Mesendoderm (in vitro differentiated cells): ENCODE measurements around the gene POLR3H.

Source experiments
- DNase-seq: peaks from one replicate; pipeline ENCODE4 v3.0.0; 2013
- H2AK5ac ChIP-seq: 2 replicates; pipeline ENCODE4 v1.6.1; 2013; ENCODE audit warnings: low read length, inconsistent platforms
- H2BK120ac ChIP-seq: 2 replicates; pipeline ENCODE4 v1.6.1; 2013; ENCODE audit warnings: low read depth, mild to moderate bottlenecking, low read length, moderate library complexity, mixed read lengths
- H2BK15ac ChIP-seq: replicated peaks from 2 replicates; pipeline ENCODE4 v1.6.1; 2013; ENCODE audit warnings: low read depth, mild to moderate bottlenecking, moderate library complexity
- H2BK5ac ChIP-seq: 2 replicates; pipeline ENCODE4 v1.6.1; 2013; ENCODE audit warnings: low read length, inconsistent platforms
- H3K18ac ChIP-seq: 2 replicates; pipeline ENCODE4 v1.6.1; 2013; ENCODE audit warnings: mild to moderate bottlenecking, low read length, mixed read lengths
- H3K23ac ChIP-seq: one replicate; pipeline ENCODE4 v1.6.1; 2013; ENCODE audit warnings: low read length
- H3K27ac ChIP-seq: 2 replicates; pipeline ENCODE4 v1.5.1; 2013; ENCODE audit warnings: low read depth, mild to moderate bottlenecking, inconsistent platforms, low read length, moderate library complexity
- H3K27me3 ChIP-seq: 2 replicates; pipeline ENCODE4 v1.6.1; 2013; ENCODE audit warnings: low read length, control low read depth, mild to moderate bottlenecking, inconsistent platforms; ENCODE audit not compliant: insufficient read depth, poor library complexity
- H3K36me3 ChIP-seq: 2 replicates; pipeline ENCODE4 v1.6.1; 2013; ENCODE audit warnings: low read length, inconsistent platforms; ENCODE audit not compliant: control insufficient read depth, insufficient read depth
- H3K4ac ChIP-seq: one replicate; pipeline ENCODE4 v1.6.1; 2013; ENCODE audit warnings: low read depth, mild to moderate bottlenecking, low read length, moderate library complexity
- H3K4me1 ChIP-seq: 2 replicates; pipeline ENCODE4 v1.6.1; 2013; ENCODE audit warnings: low read depth, low read length, inconsistent platforms; ENCODE audit not compliant: control insufficient read depth
- H3K4me2 ChIP-seq: 2 replicates; pipeline ENCODE4 v1.6.1; 2013; ENCODE audit warnings: low read length
- H3K4me3 ChIP-seq: 2 replicates; pipeline ENCODE4 v1.5.1; 2013; ENCODE audit warnings: mild to moderate bottlenecking, low read length
- H3K56ac ChIP-seq: one replicate; pipeline ENCODE4 v1.6.1; 2013; ENCODE audit warnings: low read length
- H3K79me1 ChIP-seq: 2 replicates; pipeline ENCODE4 v1.6.1; 2013; ENCODE audit warnings: low read length, inconsistent platforms
- H3K79me2 ChIP-seq: 2 replicates; pipeline ENCODE4 v1.6.1; 2013; ENCODE audit warnings: mild to moderate bottlenecking, low read length; ENCODE audit not compliant: control insufficient read depth, insufficient read depth
- H3K9ac ChIP-seq: 2 replicates; pipeline ENCODE4 v1.6.1; 2013; ENCODE audit warnings: low read length, inconsistent platforms
- H4K5ac ChIP-seq: one replicate; pipeline ENCODE4 v1.6.1; 2013; ENCODE audit warnings: low read length
- H4K8ac ChIP-seq: one replicate; pipeline ENCODE4 v1.6.1; 2013; ENCODE audit warnings: low read depth, mild to moderate bottlenecking, control low read depth, low read length, moderate library complexity
- WGBS: extraction: QIAGEN DNeasy Blood & Tissue Kit; methylation state at CpG from one replicate; pipeline ENCODE4 v1.1.7; 2013; ENCODE audit warnings: low lambda C conversion rate, missing lambda C conversion rate; ENCODE audit not compliant: insufficient coverage; ENCODE audit errors: extremely low coverage; 5-methylcytosine and 5-hydroxymethylcytosine counted together

Gene POLR3H

GRCh38 chr22:41556561-41556960 is 12.3 kb upstream of the POLR3H start:
- Histone ChIP-seq H2AK5ac (no peak overlapping the region), H3K27ac (no peak overlapping the region), H2BK5ac (no peak overlapping the region), H3K4me2 (no peak overlapping the region), H3K27me3 (no peaks in the 10 kb centered on the region), H3K79me1 (no peaks in the 10 kb centered on the region), H3K23ac (no peak overlapping the region), H3K56ac (no peak overlapping the region), H3K4ac (no peak overlapping the region), H3K36me3 (no peaks in the 10 kb centered on the region), H3K4me1 (no peaks in the 10 kb centered on the region), H3K4me3 (no peak overlapping the region), H3K79me2 (no peaks in the 10 kb centered on the region), H3K18ac (no peak overlapping the region), H2BK120ac (no peak overlapping the region), H4K8ac (no peak overlapping the region), H4K5ac (no peak overlapping the region), H2BK15ac (no peak overlapping the region), H3K9ac (no peak overlapping the region)
- no peak for DNase-seq
- WGBS: no CpG with 5 or more reads among the region's 10 CpGs

GRCh38 chr22:41555325-41555982 is 11.2 kb upstream of the POLR3H start:
- Histone ChIP-seq H3K27me3 (no peaks in the 10 kb centered on the region), H3K4ac (no peak overlapping the region), H2AK5ac (no peak overlapping the region), H3K4me2 (no peak overlapping the region), H3K27ac (no peak overlapping the region), H3K23ac (no peak overlapping the region), H2BK5ac (no peak overlapping the region), H3K9ac (no peak overlapping the region), H3K18ac (no peak overlapping the region), H4K5ac (no peak overlapping the region), H4K8ac (no peak overlapping the region), H3K4me3 (no peak overlapping the region), H3K36me3 (no peaks in the 10 kb centered on the region), H3K79me1 (no peaks in the 10 kb centered on the region), H2BK120ac (no peak overlapping the region), H3K79me2 (no peaks in the 10 kb centered on the region), H2BK15ac (no peak overlapping the region), H3K56ac (no peak overlapping the region), H3K4me1 (no peaks in the 10 kb centered on the region)
- no peak for DNase-seq
- whole genome bisulfite sequencing: no CpG with 5 or more reads among the region's 7 CpGs

- WGBS: no CpG with 5 or more reads among the region's 11 CpGs
- Histone ChIP-seq H3K79me1 (no peaks in the 10 kb centered on the region), H4K8ac (no peak overlapping the region), H2AK5ac (no peak overlapping the region), H2BK15ac (no peak overlapping the region), H3K36me3 (no peaks in the 10 kb centered on the region), H4K5ac (no peak overlapping the region), H3K23ac (no peak overlapping the region), H3K4me3 (no peak overlapping the region), H3K27me3 (no peaks in the 10 kb centered on the region), H3K56ac (no peak overlapping the region), H2BK120ac (no peak overlapping the region), H3K9ac (no peak overlapping the region), H3K18ac (no peak overlapping the region), H3K4me2 (no peak overlapping the region), H3K79me2 (no peaks in the 10 kb centered on the region), H3K4ac (no peak overlapping the region), H2BK5ac (no peak overlapping the region), H3K4me1 (no peaks in the 10 kb centered on the region), H3K27ac (no peak overlapping the region)
- no peak for DNase-seq
Measured at GRCh38 chr22:41551877-41552582, 7.8 kb upstream of the POLR3H start.

- Histone ChIP-seq H4K5ac (no peak overlapping the region), H3K9ac (no peak overlapping the region), H4K8ac (no peak overlapping the region), H3K4me1 (no peaks in the 10 kb centered on the region), H2BK120ac (no peak overlapping the region), H2BK15ac (no peak overlapping the region), H3K4me3 (no peak overlapping the region), H2AK5ac (no peak overlapping the region), H3K4me2 (no peak overlapping the region), H3K27me3 (no peaks in the 10 kb centered on the region), H3K79me2 (no peaks in the 10 kb centered on the region), H3K23ac (no peak overlapping the region), H3K18ac (no peak overlapping the region), H3K27ac (no peak overlapping the region), H3K36me3 (no peaks in the 10 kb centered on the region), H3K79me1 (no peaks in the 10 kb centered on the region), H3K4ac (no peak overlapping the region), H3K56ac (no peak overlapping the region), H2BK5ac (no peak overlapping the region)
- no CpG with 5 or more reads among the region's 12 CpGs for WGBS
- no peak for DNase-seq
Measured at GRCh38 chr22:41550952-41551491, 6.8 kb upstream of the POLR3H start.

DNA sequence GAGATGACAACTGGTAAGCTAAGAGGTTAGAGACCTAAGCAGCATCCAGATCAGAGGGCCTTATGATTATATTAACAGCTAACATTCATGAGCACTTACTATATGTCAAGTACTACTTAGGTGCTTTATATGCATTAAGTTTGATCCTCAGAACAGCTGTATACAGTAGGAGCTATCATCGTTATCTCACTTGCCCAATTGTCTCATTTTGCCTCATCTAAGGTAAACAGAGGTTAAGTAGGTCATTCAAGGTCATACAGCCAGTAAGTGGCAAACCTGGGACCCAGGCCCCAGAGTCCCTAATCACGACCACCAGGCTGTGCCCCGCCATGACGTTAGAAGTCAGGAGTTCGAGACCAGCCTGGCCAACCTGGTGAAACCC is 4.6 kb upstream of the POLR3H start:
- Histone ChIP-seq H3K36me3 (no peaks in the 10 kb centered on the region), H2BK15ac (no peak overlapping the region), H2BK120ac (no peak overlapping the region), H3K23ac (no peak overlapping the region), H3K18ac (no peak overlapping the region), H3K4me1 (no peaks in the 10 kb centered on the region), H3K4ac (no peak overlapping the region), H3K56ac (no peak overlapping the region), H3K9ac (no peak overlapping the region), H3K4me3 (no peak overlapping the region), H2BK5ac (no peak overlapping the region), H4K5ac (no peak overlapping the region), H3K4me2 (no peak overlapping the region), H3K27ac (no peak overlapping the region), H3K79me1 (no peaks in the 10 kb centered on the region), H3K27me3 (no peaks in the 10 kb centered on the region), H3K79me2 (peaks cover 4% of the 10 kb centered on the region), H4K8ac (no peak overlapping the region), H2AK5ac (no peak overlapping the region)
- no CpG with 5 or more reads among the region's 5 CpGs for WGBS
- DNase-seq: no peak
